Measurements from ENCODE around the gene KIR3DL2.
"Not testable (repeated sequence)": the region's sequence is repeated elsewhere in the genome, so short reads cannot be mapped to it uniquely, and the experiment has no call there.

The KIR3DL2 gene

DNA sequence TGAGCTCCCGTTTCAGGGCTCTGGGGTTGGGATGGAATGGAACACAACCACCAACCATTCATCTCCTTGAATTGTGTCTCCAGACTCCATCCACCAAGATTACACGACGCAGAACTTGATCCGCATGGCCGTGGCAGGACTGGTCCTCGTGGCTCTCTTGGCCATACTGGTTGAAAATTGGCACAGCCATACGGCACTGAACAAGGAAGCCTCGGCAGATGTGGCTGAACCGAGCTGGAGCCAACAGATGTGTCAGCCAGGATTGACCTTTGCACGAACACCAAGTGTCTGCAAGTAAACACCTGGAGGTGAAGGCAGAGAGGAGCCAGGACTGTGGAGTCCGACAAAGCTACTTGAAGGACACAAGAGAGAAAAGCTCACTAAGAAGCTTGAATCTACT, 39.3 kb downstream of the KIR3DL2 start:
- no peak for DNase-seq (ENCODE audit: low read depth in 1 of 2, low spot score in 1 of 2)
- no peak for TF ChIP-seq JUND (IDR thresholded peaks at IDR 0.05; ENCODE audit: low read depth)
- in situ Hi-C loops (cut with HindIII; ENCODE audit: low pct_unique_long_range_greater_than_20kb, low sequenced_read_pairs): no loop called here

DNA sequence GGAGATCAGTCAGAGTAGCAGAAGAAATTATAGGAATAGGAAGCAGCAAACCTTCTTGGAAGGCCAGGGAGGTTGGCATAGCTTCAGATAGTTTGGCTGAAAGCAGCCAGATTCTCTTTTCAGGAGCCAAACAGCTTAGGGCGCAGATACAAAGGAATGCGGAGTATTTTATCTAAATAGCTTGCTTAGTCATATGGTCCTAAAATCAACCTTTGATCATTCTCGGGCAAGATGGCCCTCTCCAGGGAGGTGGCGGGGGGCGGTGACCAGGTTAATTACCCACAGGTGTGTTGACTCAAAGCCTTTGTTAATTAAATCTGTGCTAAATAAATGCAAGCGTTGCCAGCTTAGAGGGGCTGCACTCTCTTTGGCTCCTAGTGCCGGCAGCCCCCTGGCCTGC, 43.2 kb downstream of the KIR3DL2 start:
- in situ Hi-C loops (cut with HindIII; ENCODE audit: low pct_unique_long_range_greater_than_20kb, low sequenced_read_pairs): no loop called here
- DNase-seq (ENCODE audit: low read depth in 1 of 2, low spot score in 1 of 2): no peak
- no peak for TF ChIP-seq JUND (IDR thresholded peaks at IDR 0.05; ENCODE audit: low read depth)

DNA sequence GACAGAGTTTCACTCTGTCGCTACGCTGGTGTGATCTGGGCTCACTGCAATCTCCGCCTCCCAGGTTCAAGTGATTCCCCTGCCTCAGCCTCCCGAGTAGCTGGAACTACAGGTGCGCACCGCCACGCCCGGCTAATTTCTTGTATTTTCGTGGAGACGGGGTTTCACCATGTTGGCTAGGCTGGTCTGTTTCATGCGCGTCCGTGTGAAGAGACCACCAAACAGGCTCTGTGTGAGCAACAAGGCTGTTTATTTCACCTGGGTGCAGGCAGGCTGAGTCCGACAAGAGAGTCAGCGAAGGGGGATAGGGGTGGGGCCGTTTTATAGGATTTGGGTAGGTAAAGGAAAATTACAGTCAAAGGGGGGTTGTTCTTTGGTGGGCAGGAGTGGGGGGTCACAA, 43.9 kb downstream of the KIR3DL2 start:
- in situ Hi-C loops (cut with HindIII; ENCODE audit: low pct_unique_long_range_greater_than_20kb, low sequenced_read_pairs); DNase-seq (ENCODE audit: low read depth in 1 of 2, low spot score in 1 of 2): not testable (repeated sequence)

DNA sequence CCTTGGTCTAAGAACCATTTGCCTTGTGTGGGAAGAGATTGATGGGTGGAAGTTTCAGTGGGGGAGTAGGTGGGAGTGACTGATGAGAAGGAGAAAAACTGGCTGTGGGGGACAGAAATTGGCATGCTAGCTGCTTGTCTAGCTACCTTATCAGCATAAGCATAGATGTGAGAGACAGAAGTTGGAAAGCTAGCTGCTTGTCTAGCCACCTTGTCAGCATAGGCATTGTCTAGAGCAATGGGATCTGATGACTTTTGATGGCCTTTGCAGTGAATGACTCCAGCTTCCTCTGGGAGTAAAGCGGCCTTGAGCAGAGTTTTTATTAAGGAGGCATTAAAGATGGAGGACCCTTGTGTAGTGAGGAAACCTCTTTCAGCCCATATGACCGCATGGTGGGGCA, 45.8 kb downstream of the KIR3DL2 start:
- in situ Hi-C loops (cut with HindIII; ENCODE audit: low pct_unique_long_range_greater_than_20kb, low sequenced_read_pairs): no loop called here
- TF ChIP-seq JUND (IDR thresholded peaks at IDR 0.05; ENCODE audit: low read depth): no peak

DNA sequence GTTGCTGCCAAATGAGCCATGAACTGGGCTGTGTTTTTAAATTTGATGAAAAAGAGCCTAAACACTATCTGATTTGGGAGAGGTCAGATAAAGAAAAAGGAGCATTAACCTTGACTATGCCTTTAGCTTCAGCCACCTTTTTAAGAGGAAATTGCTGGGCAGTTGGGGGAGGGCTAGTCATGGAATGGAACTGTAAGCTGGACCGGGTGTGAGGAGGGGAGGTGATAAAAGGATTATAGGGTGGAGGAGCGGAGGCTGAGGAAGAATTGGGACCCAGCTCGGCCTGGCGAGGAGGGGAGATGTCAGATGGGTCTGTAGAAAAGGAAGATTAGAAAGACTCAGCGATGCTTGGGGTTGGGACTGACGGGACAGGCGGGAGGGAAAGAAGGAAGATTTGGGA, 48.4 kb downstream of the KIR3DL2 start:
- in situ Hi-C loops (cut with HindIII; ENCODE audit: low pct_unique_long_range_greater_than_20kb, low sequenced_read_pairs); DNase-seq (ENCODE audit: low read depth in 1 of 2, low spot score in 1 of 2): not testable (repeated sequence)

More for the DNA sequence above, 45.8 kb downstream of the KIR3DL2 start:
- DNase-seq (ENCODE audit: low read depth in 1 of 2, low spot score in 1 of 2): no peak

DNA sequence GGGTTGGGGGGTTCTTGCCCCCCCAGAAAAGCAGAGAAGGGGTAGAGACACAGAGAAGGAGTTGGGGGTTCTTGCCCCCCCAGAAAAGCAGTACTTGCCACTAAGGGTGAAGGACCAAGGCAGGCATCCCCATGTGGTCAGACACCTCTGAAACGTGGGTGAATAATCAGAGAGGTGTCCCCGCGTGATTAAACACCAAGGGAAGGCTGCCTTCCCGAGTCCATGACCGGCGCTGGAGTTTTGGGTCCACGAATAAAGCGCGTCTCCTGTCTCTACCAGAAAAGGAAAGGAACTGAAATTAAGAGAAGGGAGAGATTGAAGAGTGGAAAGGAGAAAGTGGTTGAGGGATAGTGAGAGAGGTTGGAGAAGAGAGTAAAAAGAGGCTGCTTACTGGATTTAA, 49.4 kb downstream of the KIR3DL2 start:
- in situ Hi-C loops (cut with HindIII; ENCODE audit: low pct_unique_long_range_greater_than_20kb, low sequenced_read_pairs): not testable (repeated sequence)

DNA sequence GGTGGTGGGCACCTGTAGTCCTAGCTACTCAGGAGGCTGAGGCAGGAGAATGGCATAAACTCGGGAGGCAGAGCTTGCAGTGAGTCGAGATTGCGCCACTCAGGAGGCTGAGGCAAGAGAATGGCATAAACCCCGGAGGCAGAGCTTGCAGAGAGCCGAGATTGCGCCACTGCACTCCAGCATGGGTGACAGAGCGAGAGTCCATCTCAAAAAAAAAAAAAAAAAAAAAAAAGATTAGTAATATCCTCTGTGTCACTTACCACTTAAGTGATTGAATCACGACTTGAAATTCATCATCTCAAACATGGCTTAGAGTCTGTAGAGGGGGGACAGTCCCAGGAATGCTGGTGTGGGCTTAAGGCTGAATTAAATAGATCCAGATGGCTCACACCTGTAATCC, 50.9 kb downstream of the KIR3DL2 start:
- DNase-seq (ENCODE audit: low read depth in 1 of 2, low spot score in 1 of 2); in situ Hi-C loops (cut with HindIII; ENCODE audit: low pct_unique_long_range_greater_than_20kb, low sequenced_read_pairs): not testable (repeated sequence)

More for the DNA sequence above, 49.4 kb downstream of the KIR3DL2 start:
- DNase-seq (ENCODE audit: low read depth in 1 of 2, low spot score in 1 of 2): not testable (repeated sequence)

DNA sequence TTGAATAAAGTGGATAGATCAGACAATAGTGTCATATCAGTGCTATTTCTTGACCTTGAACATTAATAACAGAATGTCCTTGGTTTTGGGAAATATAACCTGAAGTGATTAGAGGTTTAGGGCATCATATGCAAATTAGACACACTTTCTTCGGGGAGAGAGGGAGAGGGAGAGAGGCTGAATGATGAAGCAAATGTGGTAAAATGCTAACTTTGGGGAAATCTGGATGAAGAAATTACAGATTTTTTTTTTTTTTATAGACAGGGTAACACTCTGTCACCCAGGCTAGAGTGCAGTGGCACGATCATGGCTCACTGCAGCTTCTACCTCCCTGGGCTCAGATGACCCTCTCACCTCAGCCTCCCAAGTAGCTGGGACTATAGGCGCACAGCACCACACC, 51.8 kb downstream of the KIR3DL2 start:
- no peak for TF ChIP-seq JUND (IDR thresholded peaks at IDR 0.05; ENCODE audit: low read depth)
- DNase-seq (ENCODE audit: low read depth in 1 of 2, low spot score in 1 of 2): no peak
- in situ Hi-C loops (cut with HindIII; ENCODE audit: low pct_unique_long_range_greater_than_20kb, low sequenced_read_pairs): no loop called here

DNA sequence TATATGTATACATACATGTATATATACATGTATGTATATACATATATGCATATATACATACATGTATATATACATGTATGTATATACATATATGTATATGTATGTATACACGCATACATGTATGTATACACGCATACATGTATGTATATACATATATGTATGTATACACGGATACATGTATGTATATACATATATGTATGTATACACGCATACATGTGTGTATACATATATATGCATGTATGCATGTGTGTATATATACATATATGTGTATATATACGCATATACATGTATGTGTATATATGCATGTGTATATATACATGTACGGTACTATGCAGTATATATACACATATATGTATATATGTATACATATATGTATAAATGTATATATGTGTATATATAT, 53.1 kb downstream of the KIR3DL2 start:
- no peak for TF ChIP-seq JUND (IDR thresholded peaks at IDR 0.05; ENCODE audit: low read depth)
- DNase-seq (ENCODE audit: low read depth in 1 of 2, low spot score in 1 of 2): no peak
- in situ Hi-C loops (cut with HindIII; ENCODE audit: low pct_unique_long_range_greater_than_20kb, low sequenced_read_pairs): no loop called here

DNA sequence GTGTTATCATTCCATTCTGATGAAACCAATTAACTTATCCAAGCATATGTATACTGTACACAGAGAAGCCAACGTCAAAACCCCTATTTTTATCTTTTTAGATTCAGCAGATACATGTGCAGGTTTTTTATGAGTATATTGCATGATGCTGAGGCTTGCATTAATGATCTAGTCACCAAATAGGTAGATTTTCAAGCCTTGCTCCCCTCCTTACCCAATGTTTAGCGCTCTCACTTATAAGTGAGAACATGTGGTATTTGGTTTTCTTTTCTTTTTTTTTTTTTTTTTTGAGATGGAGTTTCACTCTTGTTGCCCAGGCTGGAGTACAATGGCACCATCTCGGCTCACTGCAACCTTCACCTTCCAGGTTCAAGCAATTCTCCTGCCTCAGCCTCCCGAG, 54.0 kb downstream of the KIR3DL2 start:
- in situ Hi-C loops (cut with HindIII; ENCODE audit: low pct_unique_long_range_greater_than_20kb, low sequenced_read_pairs); DNase-seq (ENCODE audit: low read depth in 1 of 2, low spot score in 1 of 2): not testable (repeated sequence)

DNA sequence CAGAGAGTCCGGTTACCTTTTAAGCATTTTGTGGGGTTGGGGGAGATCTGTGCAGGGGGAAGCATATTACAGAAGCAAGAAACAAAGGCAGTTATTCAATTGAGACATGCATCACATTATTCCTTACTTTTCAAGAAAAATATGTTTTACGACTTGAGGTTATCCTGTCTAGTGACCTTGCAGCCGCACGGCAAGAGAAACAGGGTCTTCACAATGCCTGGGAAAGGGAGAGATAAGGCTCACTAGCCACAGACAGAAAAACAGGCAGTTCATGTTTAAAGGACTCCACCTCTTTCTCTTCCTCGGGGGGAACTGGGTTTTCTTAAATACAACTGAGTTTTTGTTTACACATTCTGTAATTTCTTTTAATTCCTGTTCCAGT, 55.2 kb downstream of the KIR3DL2 start:
- in situ Hi-C loops (cut with HindIII; ENCODE audit: low pct_unique_long_range_greater_than_20kb, low sequenced_read_pairs): no loop called here

DNA sequence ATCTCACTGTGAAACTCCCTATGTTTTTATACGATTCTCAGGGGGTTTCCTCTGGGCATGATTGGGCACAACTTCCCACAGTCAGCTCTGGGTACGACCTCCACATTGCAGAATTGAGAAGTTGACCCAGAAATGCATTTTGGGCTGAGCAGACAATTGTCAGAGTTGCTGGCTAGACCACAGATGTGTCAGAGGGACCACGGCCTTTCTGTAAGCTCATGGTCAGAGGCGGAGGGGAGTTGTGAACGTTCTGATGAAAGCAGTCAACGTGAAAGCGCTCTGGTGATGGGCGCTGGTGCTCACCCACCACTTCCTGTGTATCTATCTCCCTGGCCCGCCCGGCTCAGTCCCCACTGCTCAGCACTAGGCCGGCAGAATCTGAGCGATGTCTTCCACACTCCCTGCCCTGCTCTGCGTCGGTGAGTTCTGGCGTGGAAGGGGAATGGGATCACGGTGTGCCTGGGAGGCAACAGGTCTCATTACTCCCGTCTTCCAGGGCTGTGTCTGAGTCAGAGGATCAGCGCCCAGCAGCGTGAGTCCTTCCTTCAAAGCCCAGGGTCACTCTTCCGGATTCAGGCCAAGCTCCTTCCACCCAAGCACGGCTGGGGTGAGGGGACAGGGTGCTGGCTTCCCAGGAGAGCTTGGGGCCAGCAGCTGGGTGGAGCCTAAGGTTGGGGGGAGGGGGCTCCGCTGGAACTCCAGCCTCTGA, 55.7 kb downstream of the KIR3DL2 start, which contains the start of gene NCR1:
TSS of gene NCR1 (plus strand) at position 346 of the 709 bp plus-strand sequence. CDS start at position 386, 40 bp downstream.
- TF ChIP-seq JUND (IDR thresholded peaks at IDR 0.05; ENCODE audit: low read depth): no peak
- DNase-seq (ENCODE audit: low read depth in 1 of 2, low spot score in 1 of 2): no peak
- in situ Hi-C loops (cut with HindIII; ENCODE audit: low pct_unique_long_range_greater_than_20kb, low sequenced_read_pairs): no loop called here

More for the DNA sequence above, 55.2 kb downstream of the KIR3DL2 start:
- TF ChIP-seq JUND (IDR thresholded peaks at IDR 0.05; ENCODE audit: low read depth): no peak
- no peak for DNase-seq (ENCODE audit: low read depth in 1 of 2, low spot score in 1 of 2)

DNA sequence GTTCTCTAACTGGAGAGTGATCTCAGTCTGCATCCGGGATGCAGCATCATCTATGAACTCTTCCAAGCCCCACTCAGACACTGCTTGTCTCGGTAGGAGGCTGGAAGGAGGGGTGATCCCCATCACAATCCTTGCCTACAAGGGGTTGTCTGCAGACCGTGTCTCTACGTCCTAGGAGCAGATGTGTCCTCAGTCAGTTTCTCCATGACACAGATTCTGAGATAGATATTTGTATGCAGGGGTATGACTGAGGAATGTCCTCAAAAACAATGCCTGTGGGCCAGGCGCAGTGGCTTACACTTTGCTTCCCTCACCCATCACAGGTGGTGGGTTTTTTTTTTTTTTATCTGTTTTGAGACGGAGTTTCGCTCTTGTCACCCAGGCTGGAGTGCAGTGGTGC, 56.6 kb downstream of the KIR3DL2 start:
- no peak for DNase-seq (ENCODE audit: low read depth in 1 of 2, low spot score in 1 of 2)
- TF ChIP-seq JUND (IDR thresholded peaks at IDR 0.05; ENCODE audit: low read depth): no peak
- in situ Hi-C loops (cut with HindIII; ENCODE audit: low pct_unique_long_range_greater_than_20kb, low sequenced_read_pairs): no loop called here

DNA sequence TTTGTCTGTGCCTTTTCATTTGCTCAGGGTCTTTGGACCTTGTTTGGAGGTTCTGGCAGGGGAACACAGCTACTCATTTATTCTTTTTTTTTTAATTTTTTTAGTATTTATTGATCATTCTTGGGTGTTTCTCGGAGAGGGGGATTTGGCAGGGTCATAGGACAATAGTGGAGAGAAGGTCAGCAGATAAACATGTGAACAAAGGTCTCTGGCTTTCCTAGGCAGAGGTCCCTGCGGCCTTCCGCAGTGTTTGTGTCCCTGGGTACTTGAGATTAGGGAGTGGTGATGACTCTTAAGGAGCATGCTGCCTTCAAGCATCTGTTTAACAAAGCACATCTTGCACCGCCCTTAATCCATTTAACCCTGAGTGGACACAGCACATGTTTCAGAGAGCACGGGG, 57.7 kb downstream of the KIR3DL2 start:
- DNase-seq (ENCODE audit: low read depth in 1 of 2, low spot score in 1 of 2); in situ Hi-C loops (cut with HindIII; ENCODE audit: low pct_unique_long_range_greater_than_20kb, low sequenced_read_pairs): not testable (repeated sequence)

Data from T47D (cell line).